ENCODE results near the gene INTS2.
"Not testable (repeated sequence)": the region's sequence is repeated elsewhere in the genome, so short reads cannot be mapped to it uniquely, and the experiment has no call there.

The INTS2 gene

GRCh38 chr17:61848247-61848646 lies 79.5 kb downstream of the INTS2 start:
- no peak for DNase-seq

- no peak for DNase-seq
Observed at GRCh38 chr17:61847659-61848058, 80.1 kb downstream of the INTS2 start.

- no peak for DNase-seq
Observed at GRCh38 chr17:61846761-61847375, 80.9 kb downstream of the INTS2 start.

- DNase-seq, result no peak
Observed at GRCh38 chr17:61846088-61846487, 81.7 kb downstream of the INTS2 start.

- no peak for DNase-seq
Observed at GRCh38 chr17:61843435-61843834, 84.3 kb downstream of the INTS2 start.

GRCh38 chr17:61842899-61843298 lies 84.9 kb downstream of the INTS2 start:
- no peak for DNase-seq

GRCh38 chr17:61839300-61839786 lies 88.4 kb downstream of the INTS2 start:
- no peak for DNase-seq

GRCh38 chr17:61837175-61838051 lies 90.4 kb downstream of the INTS2 start:
- DNase-seq, result peak; percentile 22

- DNase-seq, result no peak
Observed at GRCh38 chr17:61836266-61837174, 91.3 kb downstream of the INTS2 start.

- DNase-seq, result no peak
Observed at GRCh38 chr17:61835606-61836005, 92.2 kb downstream of the INTS2 start.

- DNase-seq, result no peak
Observed at GRCh38 chr17:61834610-61835009, 93.2 kb downstream of the INTS2 start.

GRCh38 chr17:61833536-61834193 lies 94.1 kb downstream of the INTS2 start:
- no peak for DNase-seq

- DNase-seq, result no peak
Observed at GRCh38 chr17:61832463-61832862, 95.3 kb downstream of the INTS2 start.

GRCh38 chr17:61831099-61831498 lies 96.7 kb downstream of the INTS2 start:
- no peak for DNase-seq

- no peak for DNase-seq
Observed at GRCh38 chr17:61828694-61829093, 99.1 kb downstream of the INTS2 start.

- DNase-seq, result no peak
Observed at GRCh38 chr17:61827649-61828395, 100.0 kb downstream of the INTS2 start.

GRCh38 chr17:61826866-61827265 lies 100.9 kb downstream of the INTS2 start:
- not testable (repeated sequence) for DNase-seq

GRCh38 chr17:61826198-61826597 lies 101.6 kb downstream of the INTS2 start:
- DNase-seq, result not testable (repeated sequence)

- no peak for DNase-seq
Observed at GRCh38 chr17:61825448-61826137, 102.2 kb downstream of the INTS2 start.

- DNase-seq, result no peak
Observed at GRCh38 chr17:61822326-61823285, 105.2 kb downstream of the INTS2 start.

All from NCI-H2081 treated with DMSO at 0.1 percent for 48 hours (cell line).